ENCODE results near the gene MRPL47. TPM values are rescaled to one million over a fixed set of nuclear protein-coding genes. Genes with fewer than 3 reads are reported as not detected.

The MRPL47 gene
- total RNA-seq, 1 experiment from 2014 or later, result 75.5 TPM

GRCh38 chr3:179562591-179563270 lies 41.7 kb downstream of the MRPL47 start, which contains the start of gene ACTL6A:
TSS of gene ACTL6A (plus strand) at chr3:179562926. CDS start at chr3:179563093, 167 bp downstream.
- Mint-ChIP-seq H3K4me1 (peaks cover 5 to 8% of the 10 kb centered on the region in 2 experiments), H3K36me3 (ENCODE audit: insufficient read depth in 1 of 3, low read depth in 3 of 3) (no peaks in the 10 kb centered on the region), H3K4me3 (peak within 1 kb of the TSS; percentile 95 to 98), H3K9me3 (no peaks in the 10 kb centered on the region), H3K27me3 (ENCODE audit: low read depth) (no peaks in the 10 kb centered on the region), H3K27ac (peak within 1 kb of the TSS; percentile 99)
- Histone ChIP-seq H3K4me1 (ENCODE audit: insufficient read depth, low read length) (no peaks in the 10 kb centered on the region), H3K9me3 (ENCODE audit: control insufficient read depth, low read depth, low read length) (no peaks in the 10 kb centered on the region), H2BK15ac (ENCODE audit: low read depth, low read length) (no peak within 1 kb of the TSS), H3K9ac (ENCODE audit: extremely low read depth, insufficient read length, low read length) (peak within 1 kb of the TSS; percentile 98), H2BK5ac (ENCODE audit: insufficient read length, low read length) (no peak within 1 kb of the TSS), H3K18ac (ENCODE audit: insufficient read length, low read depth, low read length) (peak within 1 kb of the TSS; percentile 96), H2AFZ (ENCODE audit: low read length) (no peak within 1 kb of the TSS), H3K23ac (ENCODE audit: insufficient read length, low read depth, low read length) (no peak within 1 kb of the TSS), H4K91ac (ENCODE audit: insufficient read length, low read depth, low read length) (no peak within 1 kb of the TSS), H3K14ac (ENCODE audit: insufficient read depth, low read length) (peak within 1 kb of the TSS; percentile 99), H3K27me3 (ENCODE audit: insufficient read depth, low read length) (no peaks in the 10 kb centered on the region), H4K20me1 (ENCODE audit: control insufficient read depth, insufficient read depth, insufficient read length) (no peaks in the 10 kb centered on the region), H3K79me2 (ENCODE audit: insufficient read depth, low read length) (peaks cover 12% of the 10 kb centered on the region; the same call in 1 of the 2 replicates), H2BK20ac (ENCODE audit: low read depth, low read length, poor library complexity, severe bottlenecking) (no peak within 1 kb of the TSS), H3K27ac (ENCODE audit: insufficient read length, low read depth, low read length) (peak within 1 kb of the TSS; percentile 31), H2BK120ac (ENCODE audit: low read depth, low read length, poor library complexity, severe bottlenecking) (no peak within 1 kb of the TSS), H3K79me1 (ENCODE audit: insufficient read depth, low read depth, low read length, poor library complexity, severe bottlenecking) (peaks cover 14% of the 10 kb centered on the region), H4K8ac (replicated peaks; ENCODE audit: insufficient read length, low read depth, low read length) (no peak within 1 kb of the TSS), H3K56ac (ENCODE audit: insufficient read length, low read depth, low read length) (no peak within 1 kb of the TSS), H3T11ph (ENCODE audit: low read length) (no peak within 1 kb of the TSS), H3K4ac (ENCODE audit: low read depth, low read length) (no peak within 1 kb of the TSS), H3K4me2 (ENCODE audit: insufficient read depth, insufficient read length, low read length) (peak within 1 kb of the TSS; percentile 75), H2AK5ac (ENCODE audit: insufficient read length, low read length) (no peak within 1 kb of the TSS), H2BK12ac (ENCODE audit: insufficient read length, low read depth, low read length) (no peak within 1 kb of the TSS), H3K23me2 (ENCODE audit: insufficient read length, low read depth, low read length, poor library complexity, severe bottlenecking) (peaks cover 5% of the 10 kb centered on the region), H4K5ac (ENCODE audit: insufficient read length, low read depth, low read length) (no peak within 1 kb of the TSS)
- TF ChIP-seq CTCF (conservative IDR thresholded peaks at IDR 0.05), result no peak
- DNase-seq, result peak; percentile 100
- no CpG with 5 or more reads among the region's 55 CpGs for WGBS (ENCODE audit: extremely low coverage, insufficient read length, low lambda C conversion rate)
